ENCODE data around the gene HSD17B14. TPM values are rescaled to one million over a fixed set of nuclear protein-coding genes. Genes with fewer than 3 reads are reported as not detected.

The HSD17B14 gene
- total and polyA plus RNA-seq, 2 of the 8 experiments (the other 6 are each of a cell fraction or from before 2014, with no cell fraction given): 8.4 to 25.5 TPM

GRCh38 chr19:48770734-48771472, 65.4 kb downstream of the HSD17B14 start:
- POLR2A ChIA-PET (ENCODE audit: partially characterized antibody): interaction anchor here (0.9 to 5.0 kb wide), 9 partner anchors 9 to 101 kb away, joined by 3 to 39 read pairs (median 4); partner anchors contain the start of genes FUT2 and PPP1R15A
- TF ChIP-seq BACH1 (IDR thresholded peaks at IDR 0.05; ENCODE audit: low read length): no peak
- no peak for TF ChIP-seq RNF2 (IDR thresholded peaks at IDR 0.05; ENCODE audit: borderline replicate concordance, low read depth, low read length, missing control alignments, poor library complexity, severe bottlenecking)
- TF ChIP-seq FOSL1 (IDR thresholded peaks at IDR 0.05; ENCODE audit: insufficient read depth, low read depth, low read length): no peak
- no peak for TF ChIP-seq ATF2 (IDR thresholded peaks at IDR 0.05; ENCODE audit: low read length)
- TF ChIP-seq SRF (IDR thresholded peaks at IDR 0.05; ENCODE audit: low read depth, low read length): no peak
- TF ChIP-seq TAF7 (optimal IDR thresholded peaks at IDR 0.05; ENCODE audit: borderline replicate concordance, low read depth, low read length): no peak
- no peak for TF ChIP-seq POLR2AphosphoS5 (IDR thresholded peaks at IDR 0.05; ENCODE audit: low read depth, low read length)
- no peak for TF ChIP-seq CTBP2 (IDR thresholded peaks at IDR 0.05; ENCODE audit: borderline replicate concordance, insufficient read depth, insufficient read length, low read length)
- TF ChIP-seq POLR2A (IDR thresholded peaks at IDR 0.05; ENCODE audit: control extremely low read depth in 1 of 2, low read depth in 2 of 2, low read length in 2 of 2): no peak
- TF ChIP-seq TAF1 (IDR thresholded peaks at IDR 0.05; ENCODE audit: low read depth, low read length): no peak

More at GRCh38 chr19:48770734-48771472, 65.4 kb downstream of the HSD17B14 start:
- H4K20me1 ChIP-seq (replicated peaks in 1 of 2; ENCODE audit: control insufficient read depth in 1 of 2, insufficient read depth in 2 of 2, low read length in 2 of 2): no peaks in the 10 kb centered on the region
- H2BK5ac ChIP-seq (ENCODE audit: low read depth, low read length): no peak overlapping the region; the same call in 1 of the 2 replicates
- peak overlapping the region; percentile 86 for H2AFZ ChIP-seq (ENCODE audit: low read length)
- H3K79me2 ChIP-seq (ENCODE audit: control insufficient read depth in 1 of 2, insufficient read depth in 2 of 2, low read length in 2 of 2): no peaks in the 10 kb centered on the region
- H3K79me1 ChIP-seq (ENCODE audit: low read depth, low read length): no peaks in the 10 kb centered on the region
- H3K36me3 ChIP-seq (ENCODE audit: control insufficient read depth in 2 of 4, insufficient read depth in 4 of 4, low read length in 3 of 4): no peaks in the 10 kb centered on the region
- H3K9me3 ChIP-seq (ENCODE audit: insufficient read depth in 2 of 2, low read depth in 1 of 2, low read length in 1 of 2): no peaks in the 10 kb centered on the region
- no peak overlapping the region for H3K23ac ChIP-seq (ENCODE audit: insufficient read length)
- H3K4me2 ChIP-seq (ENCODE audit: insufficient read depth in 1 of 2, low read depth in 2 of 2, low read length in 2 of 2): no peak overlapping the region
- no peak overlapping the region; the same call in none of the 2 replicates for H3K18ac ChIP-seq (ENCODE audit: extremely low read depth, low read length)
- H2BK20ac ChIP-seq (ENCODE audit: low read length): no peak overlapping the region
- no peak for DNase-seq (ENCODE audit: low read depth in 1 of 2, low spot score in 2 of 2)
- FAIRE-seq: no peak
- WGBS, 2 experiments (ENCODE audit: extremely low coverage in 1 of 2, insufficient coverage in 1 of 2, insufficient read length in 1 of 2, insufficient replicate concordance in 2 of 2, low coverage in 1 of 2, low lambda C conversion rate in 2 of 2, missing lambda C conversion rate in 1 of 2): 89% methylated on average over 20 of the region's 20 CpGs; no CpG with 5 or more reads in 1 of the 2 experiments
- no peaks in the 10 kb centered on the region for H3K23me2 ChIP-seq (ENCODE audit: low read depth, low read length)
- CTCF ChIA-PET (ENCODE audit: partially characterized antibody): interaction anchor here (0.5 to 2.2 kb wide), 5 partner anchors 13 to 1644 kb away, joined by 3 to 8 read pairs (median 4); no protein-coding TSS in a partner anchor
- H4K8ac ChIP-seq (ENCODE audit: extremely low read depth, insufficient read depth, low read length): 0 out of 2 replicates have a peak overlapping the region, but pooled peaks have one; percentile 75
- H4K5ac ChIP-seq (ENCODE audit: insufficient read length, low read depth, low read length): no peak overlapping the region
- no peak overlapping the region for H3K14ac ChIP-seq (ENCODE audit: insufficient read length)
- H3K4me1 ChIP-seq (replicated peaks in 1 of 4; ENCODE audit: control insufficient read depth in 3 of 4, insufficient read depth in 4 of 4, low read length in 3 of 4): no peaks in the 10 kb centered on the region
- H3K4ac ChIP-seq (replicated peaks; ENCODE audit: insufficient read length, low read depth, low read length): no peak overlapping the region
- no peak overlapping the region for H3K9ac ChIP-seq (replicated peaks in 1 of 4; ENCODE audit: extremely low read depth in 1 of 4, low read depth in 3 of 4, low read length in 3 of 4)
- no peak overlapping the region for H2BK15ac ChIP-seq (ENCODE audit: low read length)
- H3K56ac ChIP-seq (replicated peaks; ENCODE audit: insufficient read length, low read depth, low read length): no peak overlapping the region
- no peak overlapping the region; the same call in 1 of the 2 replicates for H3K27ac ChIP-seq (ENCODE audit: low read depth, low read length)
- no peaks in the 10 kb centered on the region for H3K27me3 ChIP-seq (replicated peaks in 1 of 4; ENCODE audit: control insufficient read depth in 3 of 4, extremely low read depth in 1 of 4, insufficient read depth in 3 of 4, low read length in 3 of 4)
- H4K91ac ChIP-seq (replicated peaks; ENCODE audit: insufficient read length, low read length): no peak overlapping the region
- peak overlapping the region; percentile 39; the same call in 1 of the 2 replicates for H2BK12ac ChIP-seq (ENCODE audit: low read depth, low read length)
- no peak overlapping the region for H2BK120ac ChIP-seq (replicated peaks; ENCODE audit: low read depth, low read length)
- no peak overlapping the region for H3K4me3 ChIP-seq (ENCODE audit: extremely low read depth in 1 of 4, insufficient read depth in 2 of 4, low read depth in 3 of 4, low read length in 4 of 4)
- H2AK5ac ChIP-seq (ENCODE audit: low read depth, low read length): no peak overlapping the region

All from H1 (cell line).